ENCODE data around the gene CD84. TPM values are rescaled to one million over a fixed set of nuclear protein-coding genes. Genes with fewer than 3 reads are reported as not detected.

Gene CD84
- total and polyA plus RNA-seq, 3 donors from 2014 or later: 6.4 to 7.7 (median 6.9) TPM

- intact Hi-C loops (cut with DNase I; ENCODE audit: low total_unique reads): no loop called here
- Histone ChIP-seq H3K27ac (no peak overlapping the region), H3K4me1 (no peaks in the 10 kb centered on the region), H3K27me3 (no peaks in the 10 kb centered on the region), H3K9me3 (no peaks in the 10 kb centered on the region), H3K36me3 (ENCODE audit: low read depth, missing control alignments) (no peaks in the 10 kb centered on the region), H3K4me3 (no peak overlapping the region)
- TF ChIP-seq CTCF (IDR thresholded peaks at IDR 0.05): no peak
- no peak for TF ChIP-seq POLR2A (IDR thresholded peaks at IDR 0.05)
- no peak for DNase-seq
- WGBS, 2 donors: 87 to 89% methylated on average over 2 of the region's 2 CpGs
Measured at GRCh38 chr1:160492617-160493016, 86.7 kb downstream of the CD84 start.

DNA sequence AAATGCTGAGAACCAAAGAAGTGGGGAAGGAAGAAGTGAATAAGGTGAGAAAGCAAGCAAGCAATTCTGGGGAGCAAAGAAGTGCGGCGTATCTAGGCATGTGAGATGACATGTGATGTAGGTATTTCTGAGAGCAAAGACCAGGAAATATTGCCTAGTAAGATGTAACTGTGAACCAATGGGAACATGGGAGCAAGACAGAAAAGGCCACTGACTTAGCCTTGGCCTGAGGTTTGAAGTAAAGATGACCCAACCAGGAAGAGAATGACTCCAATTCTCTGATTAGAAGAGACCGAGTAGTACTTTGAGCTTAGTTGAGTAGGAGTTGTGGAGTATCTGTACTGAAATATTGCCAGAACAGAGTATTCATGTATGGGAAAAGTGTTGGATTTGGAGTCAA is 87.3 kb downstream of the CD84 start:
- TF ChIP-seq POLR2A (IDR thresholded peaks at IDR 0.05): no peak
- TF ChIP-seq CTCF (IDR thresholded peaks at IDR 0.05): no peak
- WGBS, 2 donors: 79 to 81% methylated on average over 3 of the region's 3 CpGs
- no peaks in the 10 kb centered on the region for H3K4me1 ChIP-seq
- H3K9me3 ChIP-seq: no peaks in the 10 kb centered on the region
- DNase-seq: no peak
- no peak overlapping the region for H3K4me3 ChIP-seq
- no peaks in the 10 kb centered on the region for H3K27me3 ChIP-seq
- H3K36me3 ChIP-seq (ENCODE audit: low read depth, missing control alignments): no peaks in the 10 kb centered on the region
- intact Hi-C loops (cut with DNase I; ENCODE audit: low total_unique reads): no loop called here
- H3K27ac ChIP-seq: no peak overlapping the region

Other genes starting within 250 kb of the CD84 start
- 100 to 1,000 TPM; 114 to 123 TPM for gene COPA, start 236.2 kb downstream of the CD84 start, total RNA-seq
- gene COPA, start 236.2 kb downstream of the CD84 start, polyA plus RNA-seq (ENCODE audit: insufficient read depth, low read depth, low replicate concordance): 88.9 TPM
- 100 to 1,000 TPM; 109 to 112 TPM for gene NCSTN, start 236.1 kb downstream of the CD84 start, total RNA-seq
- 115 TPM for gene NCSTN, start 236.1 kb downstream of the CD84 start, polyA plus RNA-seq (ENCODE audit: insufficient read depth, low read depth, low replicate concordance)
- under 1 TPM; 0.37 to 0.63 TPM for gene NHLH1, start 212.4 kb downstream of the CD84 start, total RNA-seq
- gene NHLH1, start 212.4 kb downstream of the CD84 start, polyA plus RNA-seq (ENCODE audit: insufficient read depth, low read depth, low replicate concordance): 0.20 TPM
- gene VANGL2, start 178.9 kb downstream of the CD84 start, total RNA-seq: 1 to 10 TPM; 3.6 to 3.8 TPM
- 5.9 TPM for gene VANGL2, start 178.9 kb downstream of the CD84 start, polyA plus RNA-seq (ENCODE audit: insufficient read depth, low read depth, low replicate concordance)
- 1 to 10 TPM in 1 of 2 donors, under 1 TPM in 1; 0.68 to 1.6 TPM for gene SLAMF6, start 56.2 kb downstream of the CD84 start, total RNA-seq
- 2.3 TPM for gene SLAMF6, start 56.2 kb downstream of the CD84 start, polyA plus RNA-seq (ENCODE audit: insufficient read depth, low read depth, low replicate concordance)
- gene SLAMF1, start 67.5 kb upstream of the CD84 start, total RNA-seq: under 1 TPM; 0.47 to 0.50 TPM
- 0.75 TPM for gene SLAMF1, start 67.5 kb upstream of the CD84 start, polyA plus RNA-seq (ENCODE audit: insufficient read depth, low read depth, low replicate concordance)
- 1 to 10 TPM in 1 of 2 donors, under 1 TPM in 1; 0.63 to 1.4 TPM for gene CD48, start 132.3 kb upstream of the CD84 start, total RNA-seq
- 6.1 TPM for gene CD48, start 132.3 kb upstream of the CD84 start, polyA plus RNA-seq (ENCODE audit: insufficient read depth, low read depth, low replicate concordance)
- gene SLAMF7, start 159.8 kb upstream of the CD84 start, total RNA-seq: under 1 TPM in 1 of 2 donors, not detected in 1; 0.68 TPM
- 5.1 TPM for gene SLAMF7, start 159.8 kb upstream of the CD84 start, polyA plus RNA-seq (ENCODE audit: insufficient read depth, low read depth, low replicate concordance)
- under 1 TPM in 1 of 2 donors, not detected in 1; 0.68 TPM for gene LY9, start 216.7 kb upstream of the CD84 start, total RNA-seq
- gene LY9, start 216.7 kb upstream of the CD84 start, polyA plus RNA-seq (ENCODE audit: insufficient read depth, low read depth, low replicate concordance): 0.71 TPM